GM21529 (cell line): ENCODE measurements around the gene ITPK1.

ENCODE experiments used
- ATAC-seq: cut with Tn5 transposase; IDR thresholded peaks from one replicate; pipeline ENCODE4 v1.9.1; 2021; ENCODE audit not compliant: unreplicated experiment

The ITPK1 gene

DNA sequence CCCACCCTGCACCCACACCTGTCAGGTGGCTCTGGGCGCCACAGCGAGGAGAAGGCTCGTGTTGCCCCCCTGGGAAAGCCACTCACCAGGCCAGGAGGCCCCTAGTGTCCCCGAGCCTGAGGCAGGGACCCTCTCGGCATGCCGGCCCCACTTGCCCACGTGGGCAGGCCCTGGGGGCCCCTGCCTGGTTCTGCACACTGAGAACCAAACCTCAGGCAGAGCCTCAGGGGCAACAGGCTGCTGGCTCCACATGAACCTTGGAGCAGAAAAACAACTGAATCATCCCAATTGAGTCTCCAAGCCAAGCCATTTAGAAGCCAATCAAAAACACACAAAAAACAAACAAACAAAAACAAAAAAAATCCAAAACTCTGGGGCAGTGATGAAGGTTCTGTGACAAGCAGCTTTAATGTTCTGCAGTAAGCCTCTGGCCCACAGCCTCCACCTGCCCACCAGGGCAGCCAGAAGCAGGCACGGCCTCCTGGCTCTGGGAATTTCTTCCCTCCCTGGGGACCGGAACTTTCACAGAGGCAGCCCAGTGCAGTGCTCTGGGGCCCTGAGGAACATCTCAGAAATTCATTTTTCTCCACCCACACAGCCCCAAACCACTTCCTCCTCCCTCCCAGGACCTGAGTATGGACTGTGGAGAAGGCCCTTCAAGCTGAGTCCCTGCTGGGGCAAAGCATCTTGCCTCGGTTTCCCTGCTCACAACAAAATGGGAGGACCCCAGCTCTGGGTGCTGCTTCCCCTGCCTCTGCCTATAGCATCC, 102.6 kb downstream of the ITPK1 start:
- no peak for ATAC-seq

DNA sequence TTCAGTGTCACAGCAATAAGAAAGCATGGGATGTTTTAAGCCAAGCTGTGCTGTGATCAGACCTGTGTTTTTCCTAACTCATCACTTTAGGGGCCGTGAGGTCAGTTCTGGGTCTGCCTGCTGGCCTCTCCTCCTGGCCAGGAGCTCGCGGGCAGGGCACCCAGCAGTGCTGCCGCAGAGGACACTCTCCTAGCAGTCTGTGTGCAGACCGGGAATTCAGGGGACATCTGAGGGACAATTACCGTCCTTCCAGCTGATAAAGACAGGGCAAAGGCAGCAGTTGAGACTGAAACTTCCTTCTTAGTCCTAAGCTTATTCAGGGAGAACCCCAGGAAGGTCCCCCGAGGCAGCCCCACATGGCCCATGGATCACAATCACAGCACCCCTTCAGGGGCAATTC, 103.2 kb downstream of the ITPK1 start:
- ATAC-seq = no peak

DNA sequence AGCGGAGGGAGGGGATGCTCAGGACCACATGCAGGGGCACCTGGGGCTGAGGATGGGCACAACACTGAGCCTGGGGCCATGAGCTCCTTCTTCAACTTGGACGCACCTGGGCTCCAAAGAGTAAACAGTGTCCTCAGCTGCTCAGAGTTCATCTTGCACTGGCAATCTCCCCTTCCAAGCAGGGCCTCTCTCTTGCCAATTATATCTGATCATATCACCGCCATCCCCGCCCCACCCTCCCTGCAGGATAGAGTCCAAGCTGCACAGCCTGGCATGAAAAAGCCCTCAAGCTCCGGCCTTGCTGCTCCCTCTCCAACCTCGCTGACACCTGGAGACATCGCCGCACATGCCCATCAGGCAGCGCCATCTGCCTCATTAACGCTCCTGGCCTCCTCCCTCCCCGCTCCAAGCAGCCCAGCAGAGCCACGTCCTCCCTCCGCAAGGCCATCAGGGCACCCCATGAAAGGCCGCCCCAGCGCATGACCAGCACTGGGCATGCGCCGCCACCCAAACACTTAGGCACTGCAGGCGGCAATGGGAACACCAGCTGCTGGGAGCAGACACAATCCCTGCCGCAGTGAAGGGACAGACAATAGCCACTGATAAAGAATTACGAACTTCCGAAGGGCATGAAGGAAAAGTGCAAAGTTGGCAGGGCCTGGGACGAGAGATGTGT, 103.9 kb downstream of the ITPK1 start:
- ATAC-seq = no peak

DNA sequence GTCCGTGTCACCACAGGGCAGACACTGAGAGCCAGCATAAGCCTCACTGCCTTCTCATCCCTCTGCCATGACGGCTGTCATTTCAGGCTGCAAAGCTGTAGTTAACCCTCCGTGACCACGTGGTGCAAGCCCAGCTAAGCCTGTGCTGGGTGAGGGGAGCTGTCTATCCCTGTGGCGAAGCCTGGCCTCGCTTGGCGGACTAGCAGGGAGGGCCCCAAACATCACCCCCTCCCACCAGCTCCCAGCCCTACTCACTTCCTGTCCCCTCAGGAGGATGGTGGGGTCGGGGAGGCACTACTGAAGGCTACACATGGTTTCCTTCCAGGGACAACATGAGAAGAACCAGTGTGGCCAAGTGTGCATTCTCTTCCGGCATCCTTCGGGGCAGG, 104.6 kb downstream of the ITPK1 start:
- no peak for ATAC-seq

DNA sequence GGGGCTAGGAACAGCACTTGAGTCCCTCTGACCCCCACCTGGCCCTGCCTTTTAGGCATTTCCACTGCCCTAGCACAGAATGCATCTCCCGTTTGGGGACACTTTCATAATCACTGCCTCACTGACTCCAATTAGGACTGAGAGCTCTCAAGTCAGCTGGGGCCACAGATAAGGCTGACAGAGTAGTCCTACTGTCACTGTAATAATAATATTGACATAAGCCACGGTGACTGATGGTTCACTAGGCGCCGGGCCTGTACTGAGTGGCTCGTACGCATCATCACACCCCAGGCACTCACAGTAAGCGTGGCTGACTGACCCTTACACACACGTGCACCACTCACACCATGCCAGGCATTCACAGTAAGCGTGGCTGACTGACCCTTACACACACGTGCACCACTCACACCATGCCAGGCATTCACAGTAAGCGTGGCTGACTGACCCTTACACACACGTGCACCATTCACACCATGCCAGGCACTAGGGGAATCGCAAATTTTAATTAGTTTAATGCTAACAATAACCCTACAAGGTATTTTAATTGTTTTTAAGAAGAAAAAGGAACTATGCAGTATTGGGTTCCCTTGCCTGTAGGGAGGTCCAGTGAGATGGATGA, 105.1 kb downstream of the ITPK1 start:
- ATAC-seq = no peak

DNA sequence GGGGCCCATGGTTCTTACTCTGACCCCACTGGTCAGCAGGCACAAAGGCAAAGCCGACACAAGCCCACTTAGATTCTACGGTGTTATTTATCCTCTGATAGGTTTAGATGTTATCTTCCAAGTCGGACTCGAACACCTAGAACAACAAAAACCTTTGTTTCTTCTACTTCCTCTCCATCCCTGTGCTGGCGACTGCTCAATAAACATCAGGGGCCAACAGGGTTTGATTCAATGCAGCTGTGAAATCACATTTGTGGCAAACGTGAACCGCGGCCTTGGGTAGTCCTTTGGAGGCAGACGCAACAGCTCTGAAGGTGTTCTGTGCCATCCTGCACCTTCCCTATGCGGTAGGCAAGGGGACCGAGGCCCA, 105.6 kb downstream of the ITPK1 start:
- no peak for ATAC-seq

DNA sequence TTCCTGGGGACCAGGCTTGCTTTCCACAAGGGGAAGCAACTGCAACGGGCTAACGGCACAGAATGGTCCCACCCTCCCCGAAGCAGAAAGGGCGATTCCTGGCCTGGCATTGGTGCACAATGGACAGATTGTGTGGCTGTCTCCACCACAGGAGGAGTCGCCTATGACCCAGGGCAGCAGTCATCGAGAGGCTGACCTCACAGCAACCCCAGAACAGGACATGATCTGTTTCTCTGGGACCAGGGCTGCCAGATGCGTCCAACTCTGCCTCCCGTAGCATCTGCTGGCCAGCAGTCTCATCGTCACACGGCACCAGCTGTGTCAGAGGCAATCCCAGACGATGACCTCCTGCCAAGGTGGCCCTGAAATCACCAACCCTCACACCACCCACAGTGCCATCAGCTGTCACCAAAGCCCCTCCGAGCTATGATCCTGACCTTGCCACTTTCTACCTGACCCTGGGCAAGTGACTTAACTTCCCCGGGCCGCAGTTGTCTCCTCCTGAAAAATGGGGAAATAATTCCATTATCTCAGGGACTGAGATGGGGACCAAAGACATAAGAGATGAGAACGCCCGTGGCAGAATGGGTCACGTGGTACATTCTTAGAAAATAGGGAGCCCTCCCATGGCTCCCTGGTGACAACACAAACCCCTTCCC, 106.1 kb downstream of the ITPK1 start:
- no peak for ATAC-seq

DNA sequence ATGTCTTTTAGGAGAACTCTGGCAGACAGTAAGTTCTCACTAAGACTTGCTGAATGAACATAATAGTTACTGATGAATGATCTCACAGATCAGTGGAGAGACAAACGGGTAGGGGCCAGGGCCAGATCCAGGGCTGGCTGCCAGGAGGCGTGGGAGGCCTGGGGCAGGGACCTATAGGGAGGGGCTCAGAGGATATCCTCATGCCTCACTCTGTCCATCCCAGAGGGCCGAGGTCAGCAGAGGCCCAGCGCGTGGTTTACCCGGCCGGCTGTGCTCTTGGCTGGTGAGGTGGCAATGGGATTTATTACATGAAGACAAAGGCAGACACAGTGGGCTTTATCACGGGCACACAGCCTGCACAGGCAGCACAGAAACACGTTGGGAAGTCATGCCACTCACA, 107.3 kb downstream of the ITPK1 start:
- no peak for ATAC-seq

DNA sequence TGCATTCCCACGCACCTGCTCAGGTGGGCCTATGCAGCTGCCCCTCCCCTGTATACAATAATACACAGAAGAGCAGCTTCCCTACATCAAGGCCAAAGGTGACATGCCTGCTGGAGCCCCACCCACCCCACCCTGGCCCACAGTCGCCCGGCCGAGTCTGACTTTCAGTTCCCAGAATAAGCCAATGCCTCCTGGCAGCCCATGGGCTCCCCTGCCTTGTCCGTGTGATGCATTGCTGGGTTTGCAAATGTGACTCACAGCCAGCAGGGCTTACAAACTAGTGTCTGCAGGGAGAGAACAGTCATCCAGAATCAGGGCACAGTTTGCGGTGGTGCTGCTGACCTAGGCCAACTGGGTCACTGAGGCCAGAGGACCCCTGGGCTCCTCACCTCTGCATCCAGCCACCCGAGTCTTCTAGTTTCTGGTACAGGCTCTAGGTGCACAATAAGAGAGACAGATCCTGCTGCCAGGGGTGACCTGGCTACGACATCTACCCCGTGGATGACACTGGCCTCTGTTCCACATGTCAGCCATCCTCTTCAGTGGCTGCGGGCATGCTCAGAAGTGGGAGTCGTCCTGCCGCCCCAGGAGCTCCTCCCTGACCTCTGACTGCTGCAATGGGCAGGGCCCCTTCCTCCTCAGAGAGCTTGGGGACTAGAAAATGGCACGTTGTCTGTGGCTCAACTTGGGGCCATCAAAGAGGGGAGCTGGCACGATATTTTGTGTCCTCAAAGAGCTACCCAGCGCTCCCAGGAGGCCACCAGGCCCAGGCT, 108.3 kb downstream of the ITPK1 start:
- ATAC-seq = peak; percentile 70

DNA sequence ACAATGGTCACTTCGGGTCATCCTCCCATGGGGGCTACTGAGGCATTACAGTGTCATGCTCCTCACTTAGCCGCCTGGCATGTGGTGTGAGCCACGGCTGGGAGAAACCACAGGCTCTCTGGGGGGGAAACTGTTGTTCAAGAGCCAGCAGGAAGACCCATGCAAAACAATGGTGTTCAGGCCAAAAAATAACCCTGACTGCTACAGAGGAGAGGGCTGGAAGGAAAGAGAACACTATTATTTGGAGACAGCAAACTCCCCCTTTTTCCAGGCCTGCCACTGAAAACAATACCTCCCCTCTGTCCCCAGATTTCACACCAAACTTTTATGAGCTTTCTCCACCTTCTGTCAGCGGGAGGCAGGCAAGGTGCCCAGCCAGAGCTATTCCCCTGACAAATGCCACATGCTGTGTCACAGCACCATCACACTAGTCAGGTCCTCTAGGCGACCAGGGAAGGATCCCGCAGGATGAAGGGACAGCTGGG, 109.1 kb downstream of the ITPK1 start:
- ATAC-seq = no peak

DNA sequence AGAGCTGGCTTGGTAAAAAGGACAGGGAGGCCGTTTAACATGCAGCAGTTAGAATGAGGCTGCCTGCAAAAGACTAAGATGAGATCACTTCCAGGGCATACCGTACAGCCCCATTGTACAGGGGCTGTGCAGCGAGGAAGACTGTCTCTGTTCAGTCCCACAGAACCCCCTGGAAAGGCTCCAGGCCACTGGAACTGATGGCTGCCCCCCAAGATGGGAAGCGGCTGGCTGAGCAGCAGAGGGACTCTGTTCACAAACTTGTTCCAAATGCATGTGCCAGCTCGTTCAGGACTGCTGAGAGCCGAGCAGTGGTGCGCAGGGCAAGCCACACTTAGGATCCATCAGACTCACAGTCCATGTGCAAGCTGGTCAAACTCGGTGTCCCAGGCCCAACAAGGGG, 109.9 kb downstream of the ITPK1 start:
- no peak for ATAC-seq

DNA sequence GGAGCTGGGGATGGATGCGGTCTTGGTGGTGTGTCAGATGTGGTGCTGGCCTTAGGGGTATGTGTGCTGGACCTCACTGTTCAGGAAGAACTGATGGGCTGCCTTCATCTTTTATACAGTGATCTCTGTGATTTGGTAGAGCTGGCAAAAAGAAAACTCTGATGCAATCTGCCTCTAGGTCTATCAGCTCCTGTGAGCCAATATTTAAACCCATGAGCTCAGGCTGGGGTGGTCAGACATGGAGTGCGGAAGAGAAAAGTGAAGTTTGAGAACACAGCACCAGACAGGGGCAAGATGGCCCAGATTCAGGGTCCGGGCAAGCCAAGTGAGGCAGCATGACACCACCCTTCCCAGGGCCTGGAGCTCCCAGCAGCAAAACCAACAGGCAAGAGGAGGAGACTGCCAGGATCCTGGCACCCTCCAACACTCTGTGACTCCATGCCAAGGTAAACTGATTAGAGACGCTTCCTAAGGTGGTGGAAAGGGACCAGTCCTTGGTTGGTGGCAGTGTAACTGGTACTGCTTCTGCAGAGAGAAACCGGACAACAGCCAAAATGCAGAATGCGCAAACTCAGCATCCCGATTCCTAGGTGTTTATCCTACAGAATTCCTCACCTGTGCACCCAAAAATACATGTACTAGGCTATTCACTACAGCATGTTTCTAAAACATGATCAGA, 110.5 kb downstream of the ITPK1 start:
- no peak for ATAC-seq

DNA sequence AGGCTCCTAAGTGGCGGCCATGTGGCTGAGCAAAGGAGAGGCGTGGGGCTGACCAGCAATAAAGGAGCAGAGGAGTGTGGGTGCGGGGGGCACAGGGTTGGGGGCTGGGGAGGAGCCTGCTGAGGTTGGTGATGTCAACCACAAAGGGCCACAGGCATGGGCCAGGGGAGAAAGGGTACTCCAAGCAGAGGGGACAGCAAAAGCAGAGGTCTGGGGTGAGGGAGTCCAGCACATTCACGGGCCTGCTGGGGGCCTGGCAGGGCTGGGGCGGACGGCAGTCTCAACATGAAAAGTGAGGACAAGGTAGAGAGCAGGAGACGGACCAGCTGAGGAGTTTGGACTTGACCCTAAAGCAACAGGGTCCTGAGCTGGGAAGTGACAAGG, 111.0 kb downstream of the ITPK1 start:
- no peak for ATAC-seq

DNA sequence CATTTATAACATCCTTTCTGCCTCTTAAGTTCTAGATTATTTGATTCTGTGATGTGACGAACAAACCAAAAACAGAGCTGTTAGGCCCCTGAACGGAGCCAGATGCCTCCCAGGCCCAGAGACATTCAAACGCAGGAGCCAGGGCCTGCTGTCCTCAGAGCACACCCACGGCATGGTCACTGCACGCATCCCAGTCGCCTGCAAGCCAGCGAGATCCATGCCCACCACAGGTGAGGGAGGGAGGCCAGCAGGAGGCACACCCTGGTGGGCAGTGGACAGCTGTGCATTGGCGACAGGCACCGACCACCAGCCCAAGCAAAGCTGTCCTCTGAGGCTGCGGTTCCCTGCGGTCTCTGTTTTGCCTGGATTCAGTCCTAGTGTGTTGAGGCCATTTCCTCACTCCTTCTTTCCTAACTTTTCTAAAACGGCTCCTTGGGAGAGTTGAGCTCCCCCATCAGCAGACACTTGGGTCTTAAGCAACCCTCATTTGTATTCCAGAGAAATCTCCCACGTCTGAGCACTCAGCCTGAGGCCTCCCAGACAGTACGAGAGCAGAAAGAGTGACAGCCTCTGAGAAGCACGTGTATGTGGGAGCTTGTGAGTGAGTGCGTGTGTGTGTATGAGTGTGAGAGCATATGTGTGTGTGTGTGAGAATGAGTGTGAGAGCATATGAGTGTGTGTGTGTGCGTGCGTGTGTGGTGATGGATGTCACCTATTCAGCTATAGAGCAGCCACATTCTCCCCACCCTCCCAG, 111.6 kb downstream of the ITPK1 start:
- no peak for ATAC-seq

DNA sequence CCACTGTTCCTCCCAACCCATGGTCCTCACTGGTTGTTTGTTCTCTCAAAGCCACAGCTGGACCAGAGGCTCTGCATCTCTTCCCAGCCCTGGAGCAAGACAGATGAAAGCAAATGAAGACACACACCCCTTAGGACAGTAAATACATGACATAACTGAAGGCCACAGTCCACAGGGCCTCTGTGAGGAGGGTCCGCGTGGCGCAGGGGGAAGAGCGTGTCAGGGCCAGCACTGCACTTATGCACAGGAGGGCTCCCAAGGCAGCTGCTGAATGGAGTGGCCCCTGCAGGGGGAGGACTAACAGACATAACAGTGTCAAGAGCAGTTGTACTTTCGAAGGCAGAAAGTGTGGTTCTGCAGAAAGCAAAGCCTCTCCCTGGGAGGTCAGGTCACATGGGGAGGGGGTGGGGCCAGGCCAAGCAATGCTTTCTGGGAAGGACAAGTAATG, 112.8 kb downstream of the ITPK1 start:
- no peak for ATAC-seq

DNA sequence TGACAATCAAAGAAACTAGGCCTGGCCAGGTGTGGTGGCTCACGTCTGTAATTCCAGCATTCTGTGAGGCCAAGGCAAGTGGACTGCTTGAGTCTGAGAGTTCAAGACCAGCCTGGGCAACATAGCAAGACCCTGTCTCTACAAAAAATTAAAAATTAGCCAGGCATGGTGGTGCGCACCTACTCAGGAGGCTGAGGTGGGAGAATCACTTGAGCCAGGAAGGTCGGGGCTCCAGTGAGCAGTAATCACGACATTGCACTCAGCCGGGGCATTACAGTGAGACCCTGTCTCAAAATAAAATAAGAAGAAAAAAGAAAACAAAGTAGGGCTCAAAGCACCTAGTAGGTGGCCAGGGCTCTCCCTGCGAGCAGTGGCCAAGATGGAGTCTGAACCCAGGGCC, 113.7 kb downstream of the ITPK1 start:
- no peak for ATAC-seq

DNA sequence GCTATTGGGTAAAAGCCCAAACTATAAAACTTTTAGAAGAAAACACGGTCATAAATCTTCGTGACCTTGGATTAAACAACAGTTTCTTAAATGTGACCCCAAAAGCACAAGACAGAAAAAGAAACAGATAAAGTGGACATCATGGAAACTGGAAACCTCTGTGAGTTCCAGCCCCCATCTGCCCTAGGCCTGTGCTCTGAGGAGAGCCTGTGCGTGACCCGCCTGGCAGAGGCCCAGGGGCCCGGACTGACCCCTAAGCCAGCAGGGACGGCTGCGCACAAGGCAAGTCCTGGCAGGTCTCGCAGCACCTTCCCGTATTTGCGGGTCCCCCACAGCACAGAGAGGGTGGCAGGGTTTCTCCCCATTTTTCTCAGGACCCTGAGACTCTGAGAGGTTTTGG, 116.8 kb downstream of the ITPK1 start:
- no peak for ATAC-seq

DNA sequence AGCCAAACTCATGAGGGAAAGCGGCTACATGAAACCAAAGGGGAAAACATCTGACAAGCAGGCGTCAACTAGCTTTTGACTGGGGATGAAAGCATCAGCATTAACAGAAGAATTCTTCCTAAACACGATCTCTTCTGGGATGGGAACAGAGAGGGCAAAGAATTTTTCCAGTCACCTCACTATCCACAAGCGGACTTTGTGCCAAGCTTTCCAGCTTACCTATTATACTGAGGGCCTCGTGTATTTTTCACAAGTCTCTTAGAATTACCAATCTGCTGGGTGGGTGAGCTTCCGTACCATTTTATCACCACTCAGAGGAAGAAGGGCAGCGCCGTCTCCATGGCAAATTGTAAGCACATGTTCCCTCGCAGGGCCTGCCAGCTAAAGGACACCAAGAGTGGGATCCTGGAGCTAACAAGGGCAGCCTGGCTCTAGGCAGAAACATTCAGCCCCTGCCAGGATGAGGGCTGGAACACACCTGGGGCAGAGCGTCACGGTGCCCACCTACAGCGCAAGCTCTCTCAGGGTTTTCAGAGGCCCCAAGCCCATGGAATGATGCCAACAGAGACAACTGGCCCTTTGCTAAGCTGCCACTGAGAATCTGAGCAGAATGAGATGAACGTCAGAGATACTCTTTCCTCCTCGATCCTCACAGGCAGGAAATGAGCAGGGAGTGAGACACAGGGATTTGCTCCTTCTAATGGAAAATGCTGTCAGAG, 118.2 kb downstream of the ITPK1 start:
- ATAC-seq = no peak

DNA sequence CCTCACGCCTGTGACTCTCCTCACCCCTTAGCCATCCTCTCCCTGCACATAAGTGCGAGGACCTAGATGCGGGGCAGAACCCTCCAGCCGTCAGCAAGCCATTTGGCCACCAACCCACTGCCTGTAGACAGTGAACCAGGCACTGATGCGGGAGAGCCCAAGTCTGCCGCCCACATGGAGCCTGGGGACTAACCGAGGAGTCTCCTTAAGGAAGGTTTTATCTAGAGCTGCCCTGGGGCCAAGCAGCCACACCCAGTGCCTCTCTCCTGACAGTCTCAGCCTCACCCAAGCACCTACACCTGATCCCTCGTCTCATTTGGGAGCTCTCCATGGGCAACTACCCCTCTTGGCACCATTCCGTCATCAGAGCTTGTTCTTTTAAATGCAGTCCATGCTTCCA, 120.1 kb downstream of the ITPK1 start:
- ATAC-seq = no peak
